Esophagus muscularis mucosa (tissue), 3 donors: ENCODE measurements around the gene MRPS27.

Experiments
- EP300 ChIP-seq: sonication (generic); formaldehyde crosslinking; IDR thresholded peaks from one replicate; pipeline ENCODE4 v1.6.1; 2017; ENCODE audit warnings: antibody characterized with exemption
- TF ChIP-seq, protein P1 (sequence below), 3 experiments: fragments of 200-600 bp in 2 of 3; fragments of 450-650 bp in 1 of 3; sonication (generic) in 2 of 3; IDR thresholded peaks; one replicate each; pipeline ENCODE4 v1.5.1; 2017 to 2019; ENCODE audit warnings: antibody characterized with exemption in 3 of 3, mild to moderate bottlenecking in 2 of 3, moderate library complexity in 1 of 3

DNA sequence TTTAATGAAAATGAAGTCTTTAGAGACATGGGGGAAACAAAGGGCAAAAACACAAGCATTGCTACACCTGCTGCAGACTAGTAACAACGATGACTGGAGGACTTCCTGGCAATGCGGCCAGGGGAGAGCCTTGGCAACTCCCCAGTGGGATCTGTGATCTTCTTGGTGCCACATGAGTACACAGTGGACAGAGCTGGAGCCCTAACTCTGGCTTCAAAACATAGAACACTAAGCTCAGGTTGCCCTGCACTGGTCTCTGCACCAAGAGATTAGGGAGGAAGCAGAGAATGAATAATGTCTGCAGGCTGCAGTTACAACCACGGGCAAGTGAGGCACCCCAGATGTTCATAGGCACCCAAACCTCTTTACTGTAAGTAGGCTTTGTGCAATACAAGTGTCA, 91.1 kb downstream of the MRPS27 start:
- TF ChIP-seq EP300: no peak
- TF ChIP-seq, protein P1, sequence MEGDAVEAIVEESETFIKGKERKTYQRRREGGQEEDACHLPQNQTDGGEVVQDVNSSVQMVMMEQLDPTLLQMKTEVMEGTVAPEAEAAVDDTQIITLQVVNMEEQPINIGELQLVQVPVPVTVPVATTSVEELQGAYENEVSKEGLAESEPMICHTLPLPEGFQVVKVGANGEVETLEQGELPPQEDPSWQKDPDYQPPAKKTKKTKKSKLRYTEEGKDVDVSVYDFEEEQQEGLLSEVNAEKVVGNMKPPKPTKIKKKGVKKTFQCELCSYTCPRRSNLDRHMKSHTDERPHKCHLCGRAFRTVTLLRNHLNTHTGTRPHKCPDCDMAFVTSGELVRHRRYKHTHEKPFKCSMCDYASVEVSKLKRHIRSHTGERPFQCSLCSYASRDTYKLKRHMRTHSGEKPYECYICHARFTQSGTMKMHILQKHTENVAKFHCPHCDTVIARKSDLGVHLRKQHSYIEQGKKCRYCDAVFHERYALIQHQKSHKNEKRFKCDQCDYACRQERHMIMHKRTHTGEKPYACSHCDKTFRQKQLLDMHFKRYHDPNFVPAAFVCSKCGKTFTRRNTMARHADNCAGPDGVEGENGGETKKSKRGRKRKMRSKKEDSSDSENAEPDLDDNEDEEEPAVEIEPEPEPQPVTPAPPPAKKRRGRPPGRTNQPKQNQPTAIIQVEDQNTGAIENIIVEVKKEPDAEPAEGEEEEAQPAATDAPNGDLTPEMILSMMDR (IDR thresholded peaks at IDR 0.05): no peak
